KG1 (cell line): ENCODE data around the gene WDR46.
"Not testable (repeated sequence)": the region's sequence is repeated elsewhere in the genome, so short reads cannot be mapped to it uniquely, and the experiment has no call there.

Experiments used
- DNase-seq: peaks from one replicate; lab custom pipeline; 2025; lab: John Stamatoyannopoulos, UW

WDR46 gene

GRCh38 chr6:33271117-33271467 is 17.9 kb downstream of the WDR46 start:
- peak; percentile 80 for DNase-seq

- no peak for DNase-seq
Observed at GRCh38 chr6:33264015-33264414, 25.0 kb downstream of the WDR46 start.

GRCh38 chr6:33262490-33262889 is 26.5 kb downstream of the WDR46 start:
- DNase-seq: not testable (repeated sequence)

GRCh38 chr6:33259032-33259431 is 30.0 kb downstream of the WDR46 start:
- DNase-seq: no peak

- DNase-seq: no peak
Observed at GRCh38 chr6:33254591-33254990, 34.4 kb downstream of the WDR46 start.

GRCh38 chr6:33252759-33253158 is 36.3 kb downstream of the WDR46 start:
- no peak for DNase-seq

- DNase-seq: no peak
Observed at GRCh38 chr6:33251395-33252012, 37.5 kb downstream of the WDR46 start.

GRCh38 chr6:33250731-33251130 is 38.3 kb downstream of the WDR46 start:
- no peak for DNase-seq

GRCh38 chr6:33249732-33250630 is 39.1 kb downstream of the WDR46 start:
- DNase-seq: no peak

- peak; percentile 99 for DNase-seq
Observed at GRCh38 chr6:33248932-33249731, 39.9 kb downstream of the WDR46 start.

- peak; percentile 76 for DNase-seq
Observed at GRCh38 chr6:33248643-33248931, 40.5 kb downstream of the WDR46 start.

GRCh38 chr6:33247977-33248642 is 40.9 kb downstream of the WDR46 start:
- DNase-seq: peak; percentile 76

- no peak for DNase-seq
Observed at GRCh38 chr6:33243476-33243875, 45.6 kb downstream of the WDR46 start.

GRCh38 chr6:33241968-33242367 is 47.1 kb downstream of the WDR46 start:
- DNase-seq: no peak

GRCh38 chr6:33237741-33238140 is 51.3 kb downstream of the WDR46 start:
- no peak for DNase-seq

GRCh38 chr6:33236852-33237251 is 52.2 kb downstream of the WDR46 start:
- no peak for DNase-seq

- no peak for DNase-seq
Observed at GRCh38 chr6:33236328-33236727, 52.7 kb downstream of the WDR46 start.

- DNase-seq: no peak
Observed at GRCh38 chr6:33235221-33235634, 53.8 kb downstream of the WDR46 start.
